Esophagus squamous epithelium (tissue), 4 donors: ENCODE measurements around the gene ASIP.

Experiments used
- CTCF ChIP-seq, 6 experiments: fragments of 450-650 bp in 4 of 6; fragments of 200-600 bp in 2 of 6; sonication (generic) in 2 of 6; IDR thresholded peaks; one replicate each; pipeline ENCODE4 v1.5.1; 2016 to 2019; ENCODE audit warnings: antibody characterized with exemption in 6 of 6, mild to moderate bottlenecking in 4 of 6, moderate library complexity in 4 of 6
- POLR2A ChIP-seq, 4 donors: fragments of 450-650 bp; IDR thresholded peaks; one replicate each; pipeline ENCODE4 v1.6.1; 2017; ENCODE audit warnings: antibody characterized with exemption in 4 of 4, mild to moderate bottlenecking in 4 of 4, moderate library complexity in 3 of 4

GRCh38 chr20:34249291-34249690 is 8.1 kb downstream of the ASIP start:
- TF ChIP-seq CTCF (IDR thresholded peaks at IDR 0.05) (no peak), POLR2A (IDR thresholded peaks at IDR 0.05) (no peak)
